ENCODE measurements around the gene MGST1. TPM values are rescaled to one million over a fixed set of nuclear protein-coding genes. Genes with fewer than 3 reads are reported as not detected.

MGST1 gene
- total and polyA plus RNA-seq, 10 donors, result 1.4 to 9.6 (median 5.4) TPM

GRCh38 chr12:16300736-16301135 lies 46.7 kb upstream of the MGST1 start:
- Histone ChIP-seq H3K4me1 (no peaks in the 10 kb centered on the region), H3K27ac (no peak overlapping the region), H3K36me3 (no peaks in the 10 kb centered on the region), H3K27me3 (replicated peaks in 1 of 7) (no peaks in the 10 kb centered on the region), H3K4me3 (no peak overlapping the region), H3K9me3 (no peaks in the 10 kb centered on the region)
- 91 to 96% (median 94%) methylated on average over 7 of the region's 7 CpGs for WGBS, 5 donors
- TF ChIP-seq POLR2A (IDR thresholded peaks at IDR 0.05) (no peak), CTCF (IDR thresholded peaks at IDR 0.05 in 8 of 11, conservative IDR thresholded peaks at IDR 0.05 in 3 of 11) (no peak), POLR2AphosphoS5 (IDR thresholded peaks at IDR 0.05) (no peak)
- intact Hi-C loops (cut with DNase I; ENCODE audit: low total_unique reads), result no loop called here
- DNase-seq, result no peak

GRCh38 chr12:16303939-16304338 lies 43.5 kb upstream of the MGST1 start:
- Histone ChIP-seq H3K9me3 (peaks cover 0 to 7% (median 1%) of the 10 kb centered on the region in 8 donors), H3K27me3 (replicated peaks in 1 of 7) (no peaks in the 10 kb centered on the region), H3K4me1 (no peaks in the 10 kb centered on the region), H3K27ac (no peak overlapping the region), H3K36me3 (no peaks in the 10 kb centered on the region), H3K4me3 (no peak overlapping the region)
- no peak for TF ChIP-seq CTCF (IDR thresholded peaks at IDR 0.05 in 8 of 11, conservative IDR thresholded peaks at IDR 0.05 in 3 of 11)
- DNase-seq, result no peak
- intact Hi-C loops (cut with DNase I; ENCODE audit: low total_unique reads), result no loop called here
- 47 to 58% (median 54%) methylated on average over 2 of the region's 2 CpGs for WGBS, 5 donors

- intact Hi-C loops (cut with DNase I; ENCODE audit: low total_unique reads), result no loop called here
- no peak for DNase-seq
- H3K4me3 ChIP-seq, result no peak overlapping the region
These were observed 39.5 kb upstream of the MGST1 start for GRCh38 chr12:16307856-16308475.

GRCh38 chr12:16310934-16311333 lies 36.5 kb upstream of the MGST1 start:
- intact Hi-C loops (cut with DNase I; ENCODE audit: low total_unique reads), result no loop called here
- 56 to 86% (median 71%) methylated on average over 1 of the region's 1 CpG for WGBS, 5 donors
- H3K4me1 ChIP-seq, result no peaks in the 10 kb centered on the region

More at GRCh38 chr12:16307856-16308475, 39.5 kb upstream of the MGST1 start:
- WGBS, 5 donors, result 22 to 50% (median 41%) methylated on average over 3 of the region's 3 CpGs
- TF ChIP-seq POLR2A (IDR thresholded peaks at IDR 0.05) (no peak), POLR2AphosphoS5 (IDR thresholded peaks at IDR 0.05) (no peak), CTCF (IDR thresholded peaks at IDR 0.05 in 8 of 11, conservative IDR thresholded peaks at IDR 0.05 in 3 of 11) (no peak)
- Histone ChIP-seq H3K4me1 (no peaks in the 10 kb centered on the region), H3K9me3 (peaks cover 0 to 24% (median 17%) of the 10 kb centered on the region in 8 donors), H3K27ac (no peak overlapping the region), H3K27me3 (replicated peaks in 1 of 7) (no peaks in the 10 kb centered on the region), H3K36me3 (no peaks in the 10 kb centered on the region)

More at GRCh38 chr12:16310934-16311333, 36.5 kb upstream of the MGST1 start:
- TF ChIP-seq POLR2AphosphoS5 (IDR thresholded peaks at IDR 0.05), result no peak
- no peak for TF ChIP-seq POLR2A (IDR thresholded peaks at IDR 0.05)
- no peak for TF ChIP-seq CTCF (IDR thresholded peaks at IDR 0.05 in 8 of 11, conservative IDR thresholded peaks at IDR 0.05 in 3 of 11)
- H3K36me3 ChIP-seq, result no peaks in the 10 kb centered on the region
- peaks cover 0 to 22% (median 17%) of the 10 kb centered on the region in 8 donors for H3K9me3 ChIP-seq
- no peak for DNase-seq
- H3K27me3 ChIP-seq (replicated peaks in 1 of 7), result no peaks in the 10 kb centered on the region
- no peak overlapping the region for H3K4me3 ChIP-seq
- H3K27ac ChIP-seq, result no peak overlapping the region
